ENCODE results near the gene DENND1A. TPM values are rescaled to one million over a fixed set of nuclear protein-coding genes. Genes with fewer than 3 reads are reported as not detected.
A peak's percentile ranks its signal among the peaks of the same experiment; 100 is the strongest.

Gene DENND1A
- total RNA-seq, 4 donors from 2014 or later: 37.1 to 55.3 (median 50.0) TPM

GRCh38 chr9:123745451-123745850 is 184.5 kb downstream of the DENND1A start:
- Histone ChIP-seq H3K4me1 (peaks cover 0 to 11% (median 0%) of the 10 kb centered on the region in 4 donors), H3K27me3 (no peaks in the 10 kb centered on the region), H3K4me3 (no peak overlapping the region), H3K36me3 (no peaks in the 10 kb centered on the region), H3K9me3 (no peaks in the 10 kb centered on the region), H3K27ac (no peak overlapping the region)
- TF ChIP-seq CTCF (IDR thresholded peaks at IDR 0.05) (no peak), POLR2A (IDR thresholded peaks at IDR 0.05) (no peak)
- no peak for DNase-seq

GRCh38 chr9:123743737-123744136 is 186.2 kb downstream of the DENND1A start:
- no peak for TF ChIP-seq POLR2A (IDR thresholded peaks at IDR 0.05)
- no peak for TF ChIP-seq CTCF (IDR thresholded peaks at IDR 0.05)
- Histone ChIP-seq H3K4me1 (peaks cover 0 to 11% (median 0%) of the 10 kb centered on the region in 4 donors), H3K27ac (no peak overlapping the region), H3K36me3 (no peaks in the 10 kb centered on the region), H3K4me3 (no peak overlapping the region), H3K27me3 (no peaks in the 10 kb centered on the region), H3K9me3 (no peaks in the 10 kb centered on the region)
- no peak for DNase-seq

- H3K27ac ChIP-seq: peak overlapping the region in 1 of 4 donors; percentile 31
- no peak for DNase-seq
- no peaks in the 10 kb centered on the region for H3K27me3 ChIP-seq
- no peaks in the 10 kb centered on the region for H3K9me3 ChIP-seq
- H3K4me1 ChIP-seq: peaks cover 0 to 11% (median 0%) of the 10 kb centered on the region in 4 donors
- TF ChIP-seq CTCF (IDR thresholded peaks at IDR 0.05) (no peak), POLR2A (IDR thresholded peaks at IDR 0.05) (no peak)
- no peak overlapping the region for H3K4me3 ChIP-seq
- no peaks in the 10 kb centered on the region for H3K36me3 ChIP-seq
Observed at GRCh38 chr9:123742009-123742767, 187.7 kb downstream of the DENND1A start.

GRCh38 chr9:123741214-123741613 is 188.7 kb downstream of the DENND1A start:
- Histone ChIP-seq H3K4me3 (no peak overlapping the region), H3K27me3 (no peaks in the 10 kb centered on the region), H3K9me3 (no peaks in the 10 kb centered on the region), H3K27ac (no peak overlapping the region), H3K4me1 (peaks cover 0 to 11% (median 0%) of the 10 kb centered on the region in 4 donors), H3K36me3 (no peaks in the 10 kb centered on the region)
- TF ChIP-seq POLR2A (IDR thresholded peaks at IDR 0.05): no peak
- no peak for DNase-seq

- TF ChIP-seq POLR2A (IDR thresholded peaks at IDR 0.05) (no peak), CTCF (IDR thresholded peaks at IDR 0.05) (no peak)
Observed at GRCh38 chr9:123739902-123740301, 190.0 kb downstream of the DENND1A start.

GRCh38 chr9:123739387-123739786 is 190.5 kb downstream of the DENND1A start:
- TF ChIP-seq POLR2A (IDR thresholded peaks at IDR 0.05) (no peak), CTCF (IDR thresholded peaks at IDR 0.05) (no peak)
- Histone ChIP-seq H3K36me3 (no peaks in the 10 kb centered on the region), H3K4me1 (peaks cover 0 to 11% (median 0%) of the 10 kb centered on the region in 4 donors), H3K27ac (no peak overlapping the region), H3K4me3 (no peak overlapping the region), H3K27me3 (no peaks in the 10 kb centered on the region), H3K9me3 (no peaks in the 10 kb centered on the region)
- no peak for DNase-seq

More at GRCh38 chr9:123739902-123740301, 190.0 kb downstream of the DENND1A start:
- H3K4me1 ChIP-seq: peaks cover 0 to 11% (median 0%) of the 10 kb centered on the region in 4 donors
- no peaks in the 10 kb centered on the region for H3K27me3 ChIP-seq
- H3K27ac ChIP-seq: no peak overlapping the region
- H3K9me3 ChIP-seq: no peaks in the 10 kb centered on the region
- H3K36me3 ChIP-seq: no peaks in the 10 kb centered on the region
- no peak for DNase-seq
- H3K4me3 ChIP-seq: no peak overlapping the region
